GM12874 (cell line): Measurements from ENCODE around the gene ALDH1L1.

ENCODE experiments used
- TF ChIP-seq, protein P1 (sequence below): IDR thresholded peaks from 2 replicates; pipeline ENCODE4 v1.5.1; 2011; ENCODE audit warnings: low read depth, mild to moderate bottlenecking, control low read depth, low read length, moderate library complexity; ENCODE audit not compliant: insufficient read depth

Gene ALDH1L1

DNA sequence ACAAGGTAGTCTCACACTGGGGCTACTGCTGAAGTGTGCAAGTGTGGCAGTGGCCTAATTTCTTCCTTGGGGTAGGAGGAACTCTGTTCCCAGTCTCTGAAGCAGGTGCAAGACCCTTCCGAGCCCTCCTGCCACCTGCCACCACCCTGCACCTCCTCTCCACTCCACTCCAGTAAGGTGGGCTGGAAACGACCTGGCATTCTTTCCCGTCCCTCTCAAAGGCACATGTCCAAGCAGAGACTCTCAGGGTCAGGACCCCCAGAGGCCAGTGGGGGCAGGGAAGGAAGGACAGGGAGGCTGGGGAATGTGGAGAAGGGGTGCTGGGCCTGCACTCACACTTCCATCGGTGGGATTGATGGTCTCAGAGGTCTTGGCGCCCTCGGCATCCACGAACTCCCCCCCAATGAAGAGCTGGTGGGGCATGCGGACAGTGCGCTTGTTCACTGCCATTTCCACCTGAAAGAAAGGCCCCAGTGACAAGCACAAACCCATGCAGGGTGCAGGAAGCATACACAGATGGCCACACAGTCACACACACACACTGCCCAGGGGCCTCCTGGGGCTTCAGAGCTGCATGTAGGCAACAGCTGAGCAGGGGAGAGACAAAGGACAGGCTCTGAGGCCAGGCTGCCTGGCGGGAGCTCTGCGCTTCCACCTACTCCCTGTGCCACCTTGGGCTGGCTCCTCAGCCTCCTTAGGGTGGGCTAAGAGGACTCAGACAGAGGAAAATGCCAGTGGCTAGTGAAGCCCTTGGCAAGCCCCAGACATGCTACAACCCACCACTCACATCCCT is 43.8 kb downstream of the ALDH1L1 start:
- TF ChIP-seq, protein P1, sequence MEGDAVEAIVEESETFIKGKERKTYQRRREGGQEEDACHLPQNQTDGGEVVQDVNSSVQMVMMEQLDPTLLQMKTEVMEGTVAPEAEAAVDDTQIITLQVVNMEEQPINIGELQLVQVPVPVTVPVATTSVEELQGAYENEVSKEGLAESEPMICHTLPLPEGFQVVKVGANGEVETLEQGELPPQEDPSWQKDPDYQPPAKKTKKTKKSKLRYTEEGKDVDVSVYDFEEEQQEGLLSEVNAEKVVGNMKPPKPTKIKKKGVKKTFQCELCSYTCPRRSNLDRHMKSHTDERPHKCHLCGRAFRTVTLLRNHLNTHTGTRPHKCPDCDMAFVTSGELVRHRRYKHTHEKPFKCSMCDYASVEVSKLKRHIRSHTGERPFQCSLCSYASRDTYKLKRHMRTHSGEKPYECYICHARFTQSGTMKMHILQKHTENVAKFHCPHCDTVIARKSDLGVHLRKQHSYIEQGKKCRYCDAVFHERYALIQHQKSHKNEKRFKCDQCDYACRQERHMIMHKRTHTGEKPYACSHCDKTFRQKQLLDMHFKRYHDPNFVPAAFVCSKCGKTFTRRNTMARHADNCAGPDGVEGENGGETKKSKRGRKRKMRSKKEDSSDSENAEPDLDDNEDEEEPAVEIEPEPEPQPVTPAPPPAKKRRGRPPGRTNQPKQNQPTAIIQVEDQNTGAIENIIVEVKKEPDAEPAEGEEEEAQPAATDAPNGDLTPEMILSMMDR: no peak

DNA sequence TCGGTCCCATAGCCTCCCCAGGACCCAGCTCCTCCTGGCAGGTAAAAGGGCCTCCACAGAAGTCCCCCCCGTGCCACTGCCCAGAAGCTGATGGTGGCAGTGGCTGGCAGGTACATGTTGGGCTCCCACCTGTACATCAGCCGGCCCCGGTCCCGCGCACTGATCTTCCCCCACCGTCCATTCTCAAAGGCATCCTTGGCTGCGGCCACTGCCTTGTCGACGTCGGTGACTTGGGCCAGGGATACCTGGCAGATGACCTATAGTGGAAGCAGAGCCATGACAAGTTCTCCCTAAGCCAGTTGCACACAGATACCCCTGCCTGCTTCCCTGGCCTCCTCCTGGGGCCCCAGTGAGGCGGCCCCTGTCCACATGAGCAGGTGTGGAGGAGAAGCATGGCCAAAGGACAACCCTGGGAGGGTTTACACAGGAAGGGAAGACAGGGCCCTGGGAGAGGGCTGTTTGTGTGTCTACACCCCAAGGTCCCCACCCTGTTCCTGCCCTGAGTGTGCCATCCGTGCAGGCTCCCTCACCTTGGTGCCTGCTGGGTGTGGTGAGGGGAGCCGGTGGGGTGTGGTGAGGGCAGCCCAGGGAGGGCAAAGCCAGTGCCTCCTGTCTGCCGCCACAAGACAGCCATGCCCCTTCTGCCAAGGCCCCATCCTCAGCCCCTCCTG is 44.8 kb downstream of the ALDH1L1 start:
- TF ChIP-seq, protein P1: no peak

DNA sequence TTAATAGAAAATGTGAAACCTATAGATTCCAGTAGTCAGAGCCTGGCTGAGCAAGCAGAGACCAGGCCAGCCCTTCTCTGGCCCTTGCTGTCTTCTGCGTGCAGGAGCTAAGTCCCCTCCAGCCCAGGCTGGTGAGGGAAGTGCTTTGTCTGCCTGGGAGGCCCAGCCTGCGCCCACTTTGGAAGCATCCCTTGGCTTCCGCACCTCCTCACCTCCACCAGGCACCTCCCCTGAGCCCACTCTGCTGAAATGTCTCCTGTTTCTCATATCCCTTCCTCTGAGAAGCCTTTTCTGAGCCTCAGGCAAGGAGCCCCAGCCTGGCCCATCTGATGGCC is 45.3 kb downstream of the ALDH1L1 start:
- TF ChIP-seq, protein P1: no peak

DNA sequence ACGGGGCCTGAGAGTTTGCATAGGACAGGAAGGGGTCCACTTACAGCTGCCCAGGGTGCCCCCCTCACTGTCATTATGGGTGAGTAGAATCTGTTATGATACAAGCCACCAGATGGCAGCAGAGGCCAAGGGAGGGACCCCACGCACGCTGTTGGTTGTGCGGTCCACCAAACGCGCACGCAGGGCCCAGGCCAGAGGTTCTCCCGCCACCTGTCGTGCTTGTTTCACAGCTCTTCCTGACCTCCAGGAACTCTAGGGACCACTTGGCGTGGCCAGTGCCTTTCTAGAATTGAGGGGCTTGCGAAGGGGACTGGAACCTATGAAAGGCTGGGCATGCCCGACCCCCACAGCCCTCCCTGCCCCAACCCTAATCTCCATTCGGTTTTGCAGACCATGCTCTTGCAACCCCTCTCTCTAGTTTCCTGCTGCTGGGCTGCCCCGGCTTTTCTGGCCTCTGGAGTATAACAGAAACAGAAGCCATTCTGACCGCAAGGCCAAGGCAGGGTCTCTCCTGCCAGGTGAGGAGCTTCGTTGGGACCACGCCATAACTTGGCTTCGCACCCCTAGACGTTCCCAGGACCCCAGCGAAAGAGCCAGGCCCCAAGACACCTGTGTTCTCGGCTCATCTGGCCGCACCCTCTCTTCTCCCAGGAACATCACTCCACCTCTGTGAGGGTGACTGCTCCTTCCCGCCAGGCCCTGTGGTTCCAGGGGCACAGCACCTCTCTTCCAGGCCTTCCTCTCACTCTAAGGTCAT is 46.0 kb downstream of the ALDH1L1 start:
- TF ChIP-seq, protein P1: peak; percentile 69

DNA sequence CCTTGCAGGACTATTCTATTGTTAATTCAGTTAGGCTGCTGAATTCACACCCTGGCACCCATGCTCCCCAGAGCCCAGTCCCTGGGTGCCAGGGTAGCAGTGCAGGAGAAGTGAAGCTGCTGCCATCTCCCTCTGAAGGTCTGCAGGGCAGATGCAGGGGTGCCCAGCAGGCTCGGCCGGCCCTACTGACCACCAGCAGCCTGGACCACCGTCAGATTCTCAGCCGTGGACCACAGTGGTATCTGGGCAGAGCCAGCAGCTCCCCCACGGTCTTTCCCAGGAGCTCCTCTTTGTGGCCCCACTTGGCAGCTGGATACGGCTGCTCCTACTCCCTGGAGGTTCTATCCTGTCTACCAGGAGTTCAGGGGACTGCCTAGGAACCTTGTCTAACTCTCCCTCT is 46.8 kb downstream of the ALDH1L1 start:
- TF ChIP-seq, protein P1: no peak

DNA sequence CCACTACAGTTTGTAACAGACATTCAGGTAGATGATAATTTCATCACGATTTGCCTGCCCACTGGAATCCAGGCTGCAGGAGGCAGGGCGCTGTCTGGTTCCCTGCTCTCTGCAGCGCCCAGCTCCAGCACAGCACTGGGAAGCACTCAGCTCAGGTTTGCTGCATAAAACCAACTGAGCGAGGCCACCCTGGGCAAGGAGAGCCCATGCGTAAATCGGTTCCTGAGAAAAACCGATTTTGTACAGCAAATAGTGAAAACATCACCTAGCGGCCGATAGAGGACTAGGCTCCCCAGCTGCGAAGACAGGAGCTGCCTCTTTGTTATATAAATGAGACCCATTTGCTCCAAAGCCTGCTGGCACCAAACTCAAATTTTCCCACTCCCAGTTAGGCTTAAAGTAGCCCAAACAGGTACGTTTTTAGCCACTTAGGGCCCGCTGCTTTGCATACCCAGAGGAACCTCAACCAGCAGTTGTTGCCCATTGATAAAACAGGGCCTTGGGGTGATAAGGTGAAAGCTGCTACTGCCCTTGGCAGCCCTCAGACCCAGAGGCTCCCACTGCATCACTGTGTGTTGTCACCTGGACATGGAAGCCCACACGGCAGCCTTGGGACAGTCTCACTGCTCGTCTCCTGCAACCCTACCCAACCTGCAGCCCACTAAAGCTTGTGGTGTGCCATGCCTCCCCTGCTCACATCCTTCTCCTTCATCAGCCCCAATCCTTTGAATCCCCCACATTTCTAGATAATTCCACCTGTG is 47.5 kb downstream of the ALDH1L1 start:
- TF ChIP-seq, protein P1: no peak
